GM19043 (cell line): ENCODE data around the gene PCK1.

Source experiments
- ATAC-seq: cut with Tn5 transposase; IDR thresholded peaks from one replicate; pipeline ENCODE4 v1.9.1; 2021; ENCODE audit warnings: low read depth; ENCODE audit not compliant: unreplicated experiment

Gene PCK1

GRCh38 chr20:57576002-57576401 is 15.1 kb downstream of the PCK1 start:
- ATAC-seq = no peak

DNA sequence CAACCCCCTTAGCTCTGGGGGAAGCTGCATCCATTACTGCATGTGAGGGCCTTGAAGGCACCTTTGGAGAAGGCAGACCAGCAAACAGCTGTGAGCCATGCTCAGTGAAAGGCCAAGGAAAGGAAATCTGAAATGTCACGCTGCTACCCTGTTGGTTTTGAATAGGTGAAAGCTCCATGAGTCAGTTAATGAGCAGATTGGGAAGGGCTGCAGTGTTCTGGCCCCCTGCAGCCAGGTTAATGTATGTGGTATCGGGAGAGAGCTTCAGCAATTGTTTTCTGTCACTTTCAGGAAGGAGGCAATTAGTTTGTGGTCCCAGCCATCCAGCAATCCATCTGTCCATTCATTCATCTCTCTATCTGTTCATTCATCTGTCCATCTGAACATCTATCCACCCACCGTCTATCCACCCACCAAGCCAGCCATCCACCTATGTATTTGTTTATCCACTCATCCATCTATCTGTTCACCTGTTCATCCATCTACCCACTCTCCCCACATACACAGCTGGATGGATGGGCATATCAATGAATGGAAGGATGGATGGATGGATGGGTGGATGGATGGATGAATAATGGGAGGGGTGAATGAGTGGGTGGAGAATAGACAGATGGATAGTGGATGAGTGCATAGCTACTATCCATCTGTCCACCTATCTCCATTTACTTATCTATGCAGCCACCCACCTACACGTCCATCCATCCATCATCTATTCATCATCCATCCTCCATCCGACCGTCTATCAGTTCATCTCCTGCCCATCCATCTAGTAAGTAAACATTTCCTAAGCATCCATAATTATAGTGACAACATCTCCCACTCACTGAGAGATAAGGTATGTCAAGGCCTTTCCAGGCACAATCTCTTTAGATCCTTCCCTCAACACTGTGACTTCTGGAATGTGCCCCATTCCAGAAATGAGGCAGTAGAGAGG is 16.0 kb downstream of the PCK1 start:
- no peak for ATAC-seq

DNA sequence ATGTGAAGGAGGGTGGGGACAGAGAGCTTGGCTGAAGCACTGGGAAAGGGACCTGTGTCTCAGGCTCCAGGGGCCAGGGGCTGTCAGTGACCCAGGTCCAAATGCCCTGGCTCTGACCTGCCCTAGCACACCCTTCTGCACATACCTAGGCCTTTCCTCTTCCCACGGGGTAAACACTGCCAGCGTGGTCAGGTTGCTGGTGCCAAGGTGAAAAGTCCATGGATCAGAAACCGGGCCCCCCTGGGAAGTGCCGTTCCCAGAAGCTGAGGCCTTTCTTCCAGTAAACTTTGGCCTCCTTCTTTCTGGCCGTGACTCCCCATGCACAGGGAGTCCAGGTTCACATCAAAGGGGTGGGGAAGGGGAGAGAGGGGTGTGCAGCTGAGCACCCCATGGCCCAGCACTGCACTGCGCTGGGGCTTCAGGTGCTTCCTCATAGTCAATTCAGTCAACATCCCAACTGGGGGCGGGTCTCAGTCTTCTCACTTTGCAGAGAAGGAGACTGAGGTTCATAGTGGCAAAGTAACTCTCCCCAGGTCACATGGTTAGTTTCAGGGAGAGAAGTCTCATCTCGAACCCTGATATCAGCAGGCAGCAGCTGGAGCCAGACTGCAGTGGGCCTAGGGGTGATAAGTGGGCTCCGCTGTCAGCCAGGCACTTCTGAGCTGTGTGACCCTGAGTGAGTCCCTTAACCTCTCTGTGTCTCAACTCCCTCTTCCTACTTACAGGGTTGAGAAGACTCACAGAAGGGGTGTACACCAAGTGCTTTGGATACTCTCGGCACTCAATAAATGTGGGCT is 17.0 kb downstream of the PCK1 start:
- ATAC-seq = no peak

DNA sequence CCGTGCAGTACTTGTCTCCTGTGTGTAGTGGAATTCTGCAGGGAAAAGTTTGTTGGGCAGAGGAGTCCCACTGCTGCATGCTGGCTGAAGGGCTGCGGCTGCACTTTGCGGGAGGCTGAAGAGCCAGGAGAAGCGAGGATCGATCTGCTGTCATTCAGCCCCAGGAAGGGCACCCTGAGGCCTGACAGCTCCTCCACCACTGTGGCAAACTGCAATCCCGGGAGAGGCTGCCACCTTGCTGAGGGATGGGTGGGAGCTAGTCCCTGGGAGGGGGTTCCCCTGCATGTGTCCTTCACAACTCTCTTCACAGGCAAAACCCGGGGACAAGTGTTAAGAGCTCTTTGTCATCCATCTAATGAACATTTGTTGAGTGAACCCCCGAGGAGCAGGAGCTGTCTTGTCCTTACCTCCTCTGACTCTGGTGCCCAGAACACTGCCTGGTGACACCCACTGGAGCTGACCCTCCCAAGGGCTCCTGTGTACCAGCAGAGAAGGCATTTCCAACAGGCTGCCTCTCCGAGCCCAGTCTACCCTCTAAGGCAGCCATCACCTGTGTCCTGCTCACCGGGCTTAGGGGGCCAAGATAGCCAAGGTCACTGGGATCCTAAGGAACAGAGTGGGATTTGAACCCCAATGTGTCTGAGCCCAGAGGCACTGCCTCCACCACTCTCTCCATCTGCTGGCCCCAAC is 17.7 kb downstream of the PCK1 start:
- ATAC-seq = no peak

DNA sequence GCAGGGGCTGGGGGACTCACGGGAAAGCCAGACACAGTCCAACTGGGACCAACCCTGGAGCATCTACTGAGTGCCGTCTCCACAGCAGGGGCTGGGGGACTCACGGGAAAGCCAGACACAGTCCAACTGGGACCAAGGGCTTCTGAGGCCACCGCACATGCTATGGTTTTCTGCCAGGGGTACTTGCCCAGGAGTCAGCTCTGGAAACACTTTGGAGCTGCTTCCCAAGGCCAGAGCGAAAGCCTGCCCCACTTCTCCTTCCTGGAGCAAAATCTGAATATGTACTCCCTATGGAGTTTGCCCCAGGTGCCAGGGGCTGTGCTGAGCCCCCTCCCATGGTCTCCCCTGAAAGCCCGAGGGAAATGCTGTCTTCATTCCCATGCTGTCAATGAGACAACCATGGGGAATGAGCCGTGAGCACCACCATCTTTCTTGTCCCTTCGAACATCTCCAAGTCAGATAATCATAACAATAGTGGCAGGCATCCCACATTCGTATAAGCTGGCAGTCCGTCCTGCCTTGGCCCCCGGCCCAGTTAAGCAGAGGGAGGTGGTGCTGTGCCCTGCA is 18.5 kb downstream of the PCK1 start:
- no peak for ATAC-seq

DNA sequence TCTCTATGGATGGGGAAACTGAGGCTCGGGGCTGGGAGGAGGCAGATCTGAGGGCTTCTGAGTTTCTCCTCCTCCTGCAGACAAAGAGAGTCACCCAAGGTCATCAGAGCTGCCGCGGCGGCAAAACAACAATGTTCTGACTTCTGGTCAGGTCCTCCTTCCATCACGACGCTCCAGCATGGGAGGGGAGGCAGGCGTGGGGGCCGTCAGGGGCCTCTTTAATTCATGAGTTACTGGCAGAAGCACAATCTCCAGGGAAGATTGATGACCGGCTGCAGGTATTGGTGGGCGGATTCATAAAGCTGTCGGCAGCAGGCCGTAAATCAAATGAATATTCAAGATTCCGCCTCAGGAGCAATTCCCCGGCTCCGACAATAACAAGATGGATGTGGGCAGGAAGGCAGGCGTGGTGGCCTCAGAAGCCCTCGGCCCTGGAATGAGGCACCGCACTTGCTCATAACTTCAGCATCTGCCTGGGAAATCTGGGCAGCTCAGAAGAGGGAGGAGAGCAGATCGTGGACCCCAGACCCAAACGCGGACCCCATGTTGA is 19.1 kb downstream of the PCK1 start:
- no peak for ATAC-seq

- ATAC-seq = no peak
These were observed 19.7 kb downstream of the PCK1 start for GRCh38 chr20:57580478-57581201.

DNA sequence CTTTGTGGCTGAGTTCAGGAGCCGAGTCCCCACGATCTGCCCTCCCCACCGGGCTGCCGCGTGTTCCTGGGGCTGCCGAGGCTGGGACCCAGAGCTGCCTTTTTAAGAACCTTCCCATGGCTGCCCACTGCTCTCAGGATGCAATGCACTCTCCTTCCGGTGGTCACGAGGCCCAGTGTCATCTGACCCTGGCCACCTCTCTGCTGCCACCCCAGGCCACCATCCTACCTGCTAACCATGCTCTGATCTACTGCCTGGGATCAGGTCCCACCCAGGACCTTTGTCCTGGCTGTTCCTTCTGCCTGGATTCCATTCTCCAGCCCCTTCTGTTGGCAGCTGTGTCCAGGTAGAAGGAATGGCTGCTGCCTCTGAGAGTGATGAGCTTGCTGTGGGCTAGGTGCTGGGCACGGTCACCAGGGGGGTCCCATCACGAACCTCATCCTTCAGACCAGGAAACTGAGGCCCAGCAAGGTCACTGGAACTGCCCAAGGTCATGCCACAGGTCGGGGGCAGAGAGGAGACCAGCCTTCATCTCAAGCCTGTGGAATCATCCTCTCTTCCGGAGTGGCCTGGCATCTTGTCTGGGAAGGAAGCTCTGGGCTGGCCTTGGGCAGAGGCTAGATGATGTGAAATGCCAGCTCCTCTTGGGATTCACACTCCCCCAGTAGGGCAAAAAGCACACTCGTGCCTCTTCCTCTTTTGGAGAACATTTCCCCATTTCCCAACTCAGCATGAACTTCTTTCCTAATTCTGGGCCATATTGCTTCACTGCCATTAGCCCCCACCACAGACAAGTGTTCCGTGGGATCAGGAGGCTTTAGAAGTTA is 20.5 kb downstream of the PCK1 start:
- no peak for ATAC-seq

- ATAC-seq = no peak
These were observed 21.1 kb downstream of the PCK1 start for GRCh38 chr20:57582029-57582378.

GRCh38 chr20:57582432-57583288 is 21.8 kb downstream of the PCK1 start:
- no peak for ATAC-seq

- ATAC-seq = no peak
These were observed 22.7 kb downstream of the PCK1 start for GRCh38 chr20:57583289-57584257.

DNA sequence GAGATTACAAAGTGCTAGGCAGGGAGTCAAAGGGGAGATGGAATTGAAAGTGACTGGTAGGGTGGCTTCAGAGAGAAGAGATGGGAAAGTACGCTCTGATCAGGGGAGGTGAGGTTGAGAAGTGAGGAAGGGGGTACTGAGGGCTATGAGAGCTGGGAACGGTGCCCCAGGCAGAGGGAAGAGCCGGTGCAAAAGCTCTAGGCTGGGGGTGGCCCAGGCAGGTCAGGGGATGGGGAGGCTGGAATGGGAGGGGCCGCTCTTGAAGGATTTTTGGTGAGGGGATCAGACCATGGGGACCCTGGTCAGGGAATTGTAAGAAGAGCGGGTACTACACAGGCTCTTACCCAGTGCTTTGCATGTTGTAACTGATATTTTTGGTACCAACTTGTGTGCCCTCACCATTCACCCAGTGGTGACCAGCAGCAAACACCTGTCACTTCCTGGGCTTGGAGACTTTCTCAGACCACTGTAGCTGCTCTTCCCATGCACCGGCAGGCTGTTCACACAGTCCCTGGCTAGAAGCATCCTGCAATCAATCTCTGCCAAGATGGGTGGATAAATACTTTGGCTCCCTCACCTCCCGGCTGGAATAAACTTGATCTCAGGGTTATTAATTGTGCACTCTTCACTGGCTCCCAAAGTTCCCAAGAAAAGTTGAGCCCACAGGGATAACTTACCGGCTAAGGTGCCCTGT is 24.0 kb downstream of the PCK1 start:
- no peak for ATAC-seq

- no peak for ATAC-seq
These were observed 24.7 kb downstream of the PCK1 start for GRCh38 chr20:57585466-57586213.

DNA sequence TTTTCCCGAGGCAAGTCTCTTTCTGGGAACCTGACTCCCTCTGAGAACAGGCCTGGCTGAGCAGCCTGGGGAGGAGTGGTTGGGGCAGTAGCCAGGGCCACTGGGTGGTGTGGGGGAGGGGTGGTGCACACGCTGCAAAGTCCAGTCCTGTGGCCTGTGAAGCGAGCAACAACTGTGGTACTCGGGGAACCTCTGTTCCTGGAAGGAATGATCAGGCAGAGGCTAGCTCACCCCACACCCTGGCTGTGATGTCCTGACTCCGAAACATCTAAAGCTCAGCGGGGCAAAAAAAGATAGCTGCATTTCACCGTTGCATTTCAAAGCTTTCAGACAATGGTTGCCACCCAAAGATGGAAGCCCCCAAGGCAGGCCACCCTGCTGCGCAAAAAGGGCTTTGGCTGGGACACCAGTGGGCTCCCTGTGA is 25.5 kb downstream of the PCK1 start:
- ATAC-seq = no peak

GRCh38 chr20:57586943-57587277 is 26.0 kb downstream of the PCK1 start:
- ATAC-seq = no peak
